HCT116 (cell line): ENCODE data around the gene RNF13. TPM values are rescaled to one million over a fixed set of nuclear protein-coding genes. Genes with fewer than 3 reads are reported as not detected.

Experiments used
- ATAC-seq: fragments of 200-7000 bp; cut with Tn5 transposase; 2 replicates; pipeline ENCODE4 v1.9.1; 2020; ENCODE audit warnings: mild to moderate bottlenecking, moderate library complexity
- BruUV-seq: library from RNA; stranded (reverse); fragments of 400-500 nt; replicated peaks from 2 replicates; lab custom pipeline; 2021; lab: Mats Ljungman, UMichigan
- CTCF ChIA-PET: fragments of 300-600 bp; sonication (Branson Sonifier 250); formaldehyde crosslinking; loops from one replicate; lab custom pipeline; 2021; ENCODE audit warnings: antibody characterized with exemption; lab: Charles Lee
- POLR2A ChIA-PET: fragments of 300-600, 350-600 bp; sonication (Branson Sonifier 250); formaldehyde crosslinking; loops from one replicate; lab custom pipeline; 2021; ENCODE audit warnings: antibody characterized with exemption; lab: Charles Lee
- RAD21 ChIA-PET, 2 experiments: fragments of 300-600 bp; sonication (Branson Sonifier 250); formaldehyde crosslinking; loops; one replicate each; lab custom pipeline; 2023; ENCODE audit warnings: low total read pairs in 2 of 2; ENCODE audit not compliant: uncharacterized antibody in 2 of 2, unreplicated experiment in 2 of 2, low non-redundant PET in 1 of 2; lab: Charles Lee
- DNase-seq: peaks from one replicate; pipeline ENCODE4 v3.0.0-alpha.2; 2010; ENCODE audit warnings: low read depth, low spot score
- H2AFZ ChIP-seq: fragments of 200-600 bp; shearing (Covaris generic), sonication (generic); 2 replicates; pipeline ENCODE4 v1.6.1; 2017; ENCODE audit warnings: low read depth, mixed run types, mixed read lengths, antibody characterized with exemption, low read length; ENCODE audit not compliant: poor library complexity, severe bottlenecking
- H3K27ac ChIP-seq: 2 replicates; pipeline ENCODE4 v1.5.1; 2012; ENCODE audit warnings: low read depth, low read length
- H3K27me3 ChIP-seq: fragments of 200-600 bp; sonication (generic); 2 replicates; pipeline ENCODE4 v1.6.1; 2016; ENCODE audit warnings: mixed run types, low read length, mixed read lengths; ENCODE audit not compliant: insufficient read depth
- H3K36me3 ChIP-seq, 2 experiments: fragments of 200-500 bp in 1 of 2; fragments of 200-600 bp in 1 of 2; sonication (Bioruptor generic) in 1 of 2; sonication (generic) in 1 of 2; 2 replicates each; pipeline versions ENCODE4 v1.5.1 to v1.6.1; 2014 to 2016; ENCODE audit warnings: low read length in 2 of 2, inconsistent platforms in 1 of 2, mixed read lengths in 1 of 2, mixed run types in 1 of 2; ENCODE audit not compliant: insufficient read depth in 2 of 2, control insufficient read depth in 1 of 2
- H3K4me1 ChIP-seq, 2 experiments: fragments of 200-600 bp in 1 of 2; sonication (generic) in 1 of 2; 2 replicates each; pipeline versions ENCODE4 v1.5.1 to v1.6.1; 2012 to 2017; ENCODE audit warnings: low read length in 2 of 2, inconsistent platforms in 1 of 2, mild to moderate bottlenecking in 1 of 2, mixed read lengths in 1 of 2, mixed run types in 1 of 2, moderate library complexity in 1 of 2; ENCODE audit not compliant: insufficient read depth in 2 of 2, control insufficient read depth in 1 of 2
- H3K4me2 ChIP-seq: fragments of 200-600 bp; sonication (generic); 2 replicates; pipeline ENCODE4 v1.6.1; 2017; ENCODE audit warnings: mixed run types, low read length, mixed read lengths
- H3K4me3 ChIP-seq, 2 experiments: fragments of 200-600 bp in 1 of 2; sonication (generic) in 1 of 2; replicated peaks in 1 of 2; 2 replicates each; pipeline ENCODE4 v1.5.1; 2011 to 2016; ENCODE audit warnings: low read length in 2 of 2, control low read depth in 1 of 2, low read depth in 1 of 2, mild to moderate bottlenecking in 1 of 2, mixed read lengths in 1 of 2, mixed run types in 1 of 2
- H3K79me2 ChIP-seq: fragments of 200-600 bp; sonication (generic); 2 replicates; pipeline ENCODE4 v1.6.1; 2017; ENCODE audit warnings: mild to moderate bottlenecking, mixed run types, low read length, moderate library complexity, mixed read lengths; ENCODE audit not compliant: insufficient read depth
- H3K9ac ChIP-seq: fragments of 200-600 bp; sonication (generic); 2 replicates; pipeline ENCODE4 v1.6.1; 2016; ENCODE audit warnings: low read length, mixed read lengths
- H3K9me2 ChIP-seq: fragments of 200-600 bp; sonication (generic), shearing (Covaris generic); 2 replicates; pipeline ENCODE4 v1.6.1; 2017; ENCODE audit warnings: mixed run types, mild to moderate bottlenecking, moderate library complexity; ENCODE audit not compliant: insufficient read depth
- H3K9me3 ChIP-seq, 2 experiments: fragments of 200-500 bp in 1 of 2; fragments of 200-600 bp in 1 of 2; sonication (Bioruptor generic) in 1 of 2; sonication (generic) in 1 of 2; 2 replicates each; pipeline ENCODE4 v1.6.1; 2014 to 2017; ENCODE audit warnings: low read length in 2 of 2, mixed read lengths in 2 of 2, inconsistent platforms in 1 of 2, low read depth in 1 of 2, mild to moderate bottlenecking in 1 of 2, mixed run types in 1 of 2, moderate library complexity in 1 of 2; ENCODE audit not compliant: control insufficient read depth in 1 of 2, insufficient read depth in 1 of 2
- H4K20me1 ChIP-seq: fragments of 200-600 bp; sonication (generic), shearing (Covaris generic); 2 replicates; pipeline ENCODE4 v1.6.1; 2017; ENCODE audit warnings: mixed run types, mild to moderate bottlenecking, moderate library complexity; ENCODE audit not compliant: insufficient read depth
- FOSL1 ChIP-seq: IDR thresholded peaks from 2 replicates; pipeline ENCODE4 v1.6.1; 2012; ENCODE audit warnings: low read depth
- JUND ChIP-seq: IDR thresholded peaks from 2 replicates; pipeline ENCODE4 v1.6.1; 2012
- POLR2A ChIP-seq: IDR thresholded peaks from 2 replicates; pipeline ENCODE4 v1.7.0; 2011; ENCODE audit warnings: borderline replicate concordance; ENCODE audit not compliant: insufficient read depth, insufficient read length; ENCODE audit errors: extremely low read depth
- ZFX ChIP-seq: fragments of 450-650 bp; IDR thresholded peaks from 2 replicates; pipeline ENCODE4 v1.6.1; 2017
- ZNF274 ChIP-seq: fragments of 200-500 bp; sonication (Bioruptor generic); IDR thresholded peaks from 2 replicates; pipeline ENCODE4 v1.6.1; 2014; ENCODE audit warnings: mild to moderate bottlenecking, low read depth, low read length, inconsistent platforms
- intact Hi-C: fragments of 100-400 bp; cut with micrococcal nuclease; formaldehyde crosslinking; loops from 2 replicates; pipeline ENCODE4 v1.10.0; 2022
- total RNA-seq: library from RNA; stranded (reverse); gene quantifications from one replicate; pipeline ENCODE4 v1.2.1, GENCODE V29; 2021; ENCODE audit not compliant: unreplicated experiment
- TF ChIP-seq, protein P1 (sequence below): IDR thresholded peaks from 2 replicates; pipeline ENCODE4 v1.6.1; 2012

Gene RNF13
- total RNA-seq, 1 experiment from 2014 or later: 39.9 TPM

- Histone ChIP-seq H4K20me1 (0 out of 2 replicates have a peak, but pooled peaks cover 4% of the 10 kb centered on the region), H3K27ac (no peak overlapping the region), H3K9me3 (no peaks in the 10 kb centered on the region), H2AFZ (no peak overlapping the region), H3K4me1 (peaks cover 0 to 4% of the 10 kb centered on the region in 2 experiments; a peak in 1 of 4 replicates), H3K4me3 (no peak overlapping the region), H3K27me3 (no peaks in the 10 kb centered on the region), H3K9ac (no peak overlapping the region), H3K4me2 (no peak overlapping the region), H3K79me2 (no peaks in the 10 kb centered on the region; the same call in 1 of the 2 replicates), H3K9me2 (no peaks in the 10 kb centered on the region), H3K36me3 (no peaks in the 10 kb centered on the region)
- RAD21 ChIA-PET: no interaction called here
- POLR2A ChIA-PET: no interaction called here
- BruUV-seq: no TSS peak
- intact Hi-C loops: loop anchor here (10.0 kb wide), 1 partner anchor 561 kb away; no protein-coding TSS in a partner anchor
- DNase-seq (no peak), ATAC-seq (no peak)
- CTCF ChIA-PET: interaction anchor here (1.0 kb wide), 1 partner anchor 561 kb away, joined by 3 read pairs; no protein-coding TSS in a partner anchor
- no peak for TF ChIP-seq JUND
- TF ChIP-seq FOSL1: no peak
- TF ChIP-seq, protein P1, sequence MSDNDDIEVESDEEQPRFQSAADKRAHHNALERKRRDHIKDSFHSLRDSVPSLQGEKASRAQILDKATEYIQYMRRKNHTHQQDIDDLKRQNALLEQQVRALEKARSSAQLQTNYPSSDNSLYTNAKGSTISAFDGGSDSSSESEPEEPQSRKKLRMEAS: no peak
- no peak for TF ChIP-seq ZFX
Measured at GRCh38 chr3:149933858-149934257, 120.8 kb downstream of the RNF13 start.

DNA sequence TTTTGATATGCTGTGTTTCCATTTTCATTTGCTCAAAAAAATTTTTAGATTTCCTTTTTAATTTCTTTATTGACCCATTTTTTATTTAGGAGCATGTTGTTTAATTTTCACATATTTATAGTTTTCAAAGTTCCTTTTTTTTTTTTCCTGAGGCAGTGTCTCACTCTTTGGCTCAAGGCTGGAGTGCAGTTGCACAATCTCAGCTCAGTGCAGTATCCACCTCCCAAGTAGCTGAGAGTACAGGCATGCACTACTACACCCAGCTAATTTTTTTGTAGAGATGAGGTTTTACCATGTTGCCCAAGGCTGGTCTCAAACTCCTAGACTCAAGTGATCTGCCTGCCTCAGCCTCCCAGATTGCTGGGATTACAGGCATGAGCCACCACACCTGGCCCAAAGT is 121.5 kb downstream of the RNF13 start:
- H3K9me2 ChIP-seq: no peaks in the 10 kb centered on the region
- H4K20me1 ChIP-seq: 0 out of 2 replicates have a peak, but pooled peaks cover 4% of the 10 kb centered on the region
- H3K79me2 ChIP-seq: no peaks in the 10 kb centered on the region; the same call in 1 of the 2 replicates
- ChIA-PET CTCF (interaction anchor here (1.0 to 3.7 kb wide), 4 partner anchors 54 to 561 kb away, joined by 3 to 14 read pairs (median 8); no protein-coding TSS in a partner anchor), POLR2A (no interaction called here), RAD21 (no interaction called here)
- intact Hi-C loops: loop anchor here (10.0 kb wide), 1 partner anchor 560 kb away; no protein-coding TSS in a partner anchor
- DNase-seq: no peak
- H3K4me1 ChIP-seq: peaks cover 0 to 4% of the 10 kb centered on the region in 2 experiments; a peak in 1 of 4 replicates
- H3K4me2 ChIP-seq: no peak overlapping the region
- no peak overlapping the region for H2AFZ ChIP-seq
- no peaks in the 10 kb centered on the region for H3K27me3 ChIP-seq
- no peak overlapping the region for H3K27ac ChIP-seq
- no peak overlapping the region for H3K4me3 ChIP-seq
- no peak for TF ChIP-seq ZNF274
- TF ChIP-seq, protein P1: no peak
- no peak for TF ChIP-seq POLR2A
- no peak overlapping the region for H3K9ac ChIP-seq
- no peak for ATAC-seq
- BruUV-seq: no TSS peak
- no peaks in the 10 kb centered on the region for H3K9me3 ChIP-seq
- H3K36me3 ChIP-seq: no peaks in the 10 kb centered on the region
